Activated naive CD4-positive, alpha-beta T cell treated with anti-CD3 and anti-CD28 coated beads, Interleukin-2, amount 10 ng/mL, durations not matched to agents 7 days and 5 days (primary cell): Measurements from ENCODE around the gene NDUFA3.

Experiments used
- CTCF ChIA-PET: fragments of 350-600 bp; sonication (Branson Sonifier 250); formaldehyde crosslinking; loops from one replicate; lab custom pipeline; 2021; ENCODE audit warnings: antibody characterized with exemption; lab: Charles Lee
- DNase-seq: peaks from one replicate; pipeline ENCODE4 v3.0.0-alpha.2; 2020
- H3K27ac Mint-ChIP-seq: one replicate; pipeline ENCODE4 v1.8.0; 2021; ENCODE audit warnings: mild to moderate bottlenecking, moderate library complexity, mixed read lengths
- H3K27me3 Mint-ChIP-seq: one replicate; pipeline ENCODE4 v1.8.0; 2021; ENCODE audit warnings: mild to moderate bottlenecking, mixed read lengths
- H3K36me3 Mint-ChIP-seq: one replicate; pipeline ENCODE4 v1.8.0; 2021; ENCODE audit warnings: mixed read lengths
- H3K4me1 Mint-ChIP-seq: one replicate; pipeline ENCODE4 v1.8.0; 2021; ENCODE audit warnings: mixed read lengths
- H3K4me3 Mint-ChIP-seq: one replicate; pipeline ENCODE4 v1.8.0; 2021; ENCODE audit warnings: mild to moderate bottlenecking, moderate library complexity, mixed read lengths
- H3K9me3 Mint-ChIP-seq: one replicate; pipeline ENCODE4 v1.8.0; 2021; ENCODE audit warnings: mixed read lengths

NDUFA3 gene

GRCh38 chr19:54155694-54156093 lies 53.0 kb downstream of the NDUFA3 start:
- no peak for DNase-seq
- peak overlapping the region; percentile 80 for H3K27ac Mint-ChIP-seq
- CTCF ChIA-PET = no interaction called here
- peaks cover 52% of the 10 kb centered on the region for H3K36me3 Mint-ChIP-seq
- no peak overlapping the region for H3K4me3 Mint-ChIP-seq
- H3K27me3 Mint-ChIP-seq = no peaks in the 10 kb centered on the region
- H3K4me1 Mint-ChIP-seq = peaks cover 57% of the 10 kb centered on the region
- H3K9me3 Mint-ChIP-seq = no peaks in the 10 kb centered on the region

GRCh38 chr19:54156490-54156889 lies 53.8 kb downstream of the NDUFA3 start:
- peaks cover 46% of the 10 kb centered on the region for H3K36me3 Mint-ChIP-seq
- H3K4me1 Mint-ChIP-seq = peaks cover 61% of the 10 kb centered on the region

GRCh38 chr19:54156953-54157352 lies 54.3 kb downstream of the NDUFA3 start:
- H3K4me1 Mint-ChIP-seq = peaks cover 64% of the 10 kb centered on the region
- no peaks in the 10 kb centered on the region for H3K27me3 Mint-ChIP-seq
- DNase-seq = no peak
- CTCF ChIA-PET = no interaction called here
- no peaks in the 10 kb centered on the region for H3K9me3 Mint-ChIP-seq
- H3K36me3 Mint-ChIP-seq = peaks cover 43% of the 10 kb centered on the region
- H3K4me3 Mint-ChIP-seq = peak overlapping the region; percentile 19
- H3K27ac Mint-ChIP-seq = no peak overlapping the region

More at GRCh38 chr19:54156490-54156889, 53.8 kb downstream of the NDUFA3 start:
- no peak for DNase-seq
- no peaks in the 10 kb centered on the region for H3K9me3 Mint-ChIP-seq
- H3K27me3 Mint-ChIP-seq = no peaks in the 10 kb centered on the region
- no peak overlapping the region for H3K4me3 Mint-ChIP-seq
- CTCF ChIA-PET = no interaction called here
- H3K27ac Mint-ChIP-seq = peak overlapping the region; percentile 49
